ENCODE data around the gene TOB1. TPM values are rescaled to one million over a fixed set of nuclear protein-coding genes. Genes with fewer than 3 reads are reported as not detected.

TOB1 gene
- total RNA-seq, 1 experiment from 2014 or later = 86.0 TPM

GRCh38 chr17:50813583-50813982 is 52.6 kb downstream of the TOB1 start:
- H3K36me3 ChIP-seq (ENCODE audit: control insufficient read depth in 1 of 2, insufficient read depth in 2 of 2, low read length in 2 of 2) = no peaks in the 10 kb centered on the region
- no peaks in the 10 kb centered on the region for H3K79me2 ChIP-seq (ENCODE audit: insufficient read depth, low read length)
- ChIA-PET CTCF (no interaction called here), RAD21 (ENCODE audit: low non-redundant PET in 1 of 2, low total read pairs in 2 of 2, uncharacterized antibody in 2 of 2, unreplicated experiment in 2 of 2) (no interaction called here), POLR2A (no interaction called here)
- no peak overlapping the region for H3K9ac ChIP-seq (ENCODE audit: low read length)
- intact Hi-C loops (cut with micrococcal nuclease) = no loop called here
- DNase-seq (ENCODE audit: low read depth, low spot score) (no peak), ATAC-seq (no peak)
- H3K9me3 ChIP-seq (ENCODE audit: control insufficient read depth in 1 of 2, insufficient read depth in 1 of 2, low read depth in 1 of 2, low read length in 2 of 2) = no peaks in the 10 kb centered on the region
- peaks cover 17 to 20% of the 10 kb centered on the region in 2 experiments for H3K4me1 ChIP-seq (ENCODE audit: control insufficient read depth in 1 of 2, insufficient read depth in 2 of 2, low read length in 2 of 2)
- H3K9me2 ChIP-seq (ENCODE audit: insufficient read depth) = no peaks in the 10 kb centered on the region
- no peak overlapping the region for H2AFZ ChIP-seq (ENCODE audit: low read depth, low read length, poor library complexity, severe bottlenecking)
- no peaks in the 10 kb centered on the region for H3K27me3 ChIP-seq (ENCODE audit: insufficient read depth, low read length)
- no TSS peak for BruUV-seq (replicated peaks)
- H3K4me3 ChIP-seq (replicated peaks in 1 of 2; ENCODE audit: low read depth in 1 of 2, low read length in 2 of 2) = no peak overlapping the region
- H3K4me2 ChIP-seq (ENCODE audit: low read length) = no peak overlapping the region
- H3K27ac ChIP-seq (ENCODE audit: low read depth, low read length) = no peak overlapping the region
- H4K20me1 ChIP-seq (ENCODE audit: insufficient read depth) = no peaks in the 10 kb centered on the region
- TF ChIP-seq CBX3 (IDR thresholded peaks at IDR 0.05; ENCODE audit: low read depth) = no peak
- no peak for TF ChIP-seq ELF1 (IDR thresholded peaks at IDR 0.05; ENCODE audit: borderline replicate concordance, low read depth)
- no peak for TF ChIP-seq CTCF (IDR thresholded peaks at IDR 0.05 in 2 of 3, conservative IDR thresholded peaks at IDR 0.05 in 1 of 3; ENCODE audit: borderline replicate concordance in 1 of 3, insufficient read depth in 1 of 3, low read depth in 2 of 3, low read length in 2 of 3)
- TF ChIP-seq ZNF274 (IDR thresholded peaks at IDR 0.05; ENCODE audit: low read depth, low read length) = no peak
- TF ChIP-seq, protein P1, sequence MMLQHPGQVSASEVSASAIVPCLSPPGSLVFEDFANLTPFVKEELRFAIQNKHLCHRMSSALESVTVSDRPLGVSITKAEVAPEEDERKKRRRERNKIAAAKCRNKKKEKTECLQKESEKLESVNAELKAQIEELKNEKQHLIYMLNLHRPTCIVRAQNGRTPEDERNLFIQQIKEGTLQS (IDR thresholded peaks at IDR 0.05) = no peak
- no peak for TF ChIP-seq EGR1 (IDR thresholded peaks at IDR 0.05; ENCODE audit: low read depth)

Other genes with a start within 250 kb of the TOB1 start
- 66.2 TPM for gene ABCC3, start 231.5 kb downstream of the TOB1 start, total RNA-seq (2021; ENCODE audit: unreplicated experiment)
- 72.0 TPM for gene ANKRD40, start 158.4 kb downstream of the TOB1 start, total RNA-seq (2021; ENCODE audit: unreplicated experiment)
- 184 TPM for gene LUC7L3, start 146.8 kb downstream of the TOB1 start, total RNA-seq (2021; ENCODE audit: unreplicated experiment)
- 0.57 TPM for gene ANKRD40CL, start 98.8 kb downstream of the TOB1 start, total RNA-seq (2021; ENCODE audit: unreplicated experiment)
- 0.05 TPM for gene WFIKKN2, start 30.8 kb downstream of the TOB1 start, total RNA-seq (2021; ENCODE audit: unreplicated experiment)